Neuron (in vitro differentiated cells): Measurements from ENCODE around the gene ALAS2.
"Not testable (repeated sequence)": the region's sequence is repeated elsewhere in the genome, so short reads cannot be mapped to it uniquely, and the experiment has no call there.

Source experiments
- H2AFZ ChIP-seq: one replicate; pipeline ENCODE4 v1.6.1; 2013; ENCODE audit warnings: low read depth, mild to moderate bottlenecking, inconsistent platforms, low read length, moderate library complexity
- H3K27me3 ChIP-seq: one replicate; pipeline ENCODE4 v1.6.1; 2013; ENCODE audit warnings: low read length; ENCODE audit not compliant: insufficient read depth
- H3K36me3 ChIP-seq: one replicate; pipeline ENCODE4 v1.6.1; 2013; ENCODE audit warnings: low read length; ENCODE audit not compliant: insufficient read depth
- H3K4me1 ChIP-seq: one replicate; pipeline ENCODE4 v1.6.1; 2013; ENCODE audit warnings: low read length; ENCODE audit not compliant: insufficient read depth
- H3K4me3 ChIP-seq: 2 replicates; pipeline ENCODE4 v1.5.1; 2013; ENCODE audit warnings: mild to moderate bottlenecking, low read length, moderate library complexity
- H3K9me3 ChIP-seq: one replicate; pipeline ENCODE4 v1.6.1; 2013; ENCODE audit warnings: low read length

Gene ALAS2, protein sequence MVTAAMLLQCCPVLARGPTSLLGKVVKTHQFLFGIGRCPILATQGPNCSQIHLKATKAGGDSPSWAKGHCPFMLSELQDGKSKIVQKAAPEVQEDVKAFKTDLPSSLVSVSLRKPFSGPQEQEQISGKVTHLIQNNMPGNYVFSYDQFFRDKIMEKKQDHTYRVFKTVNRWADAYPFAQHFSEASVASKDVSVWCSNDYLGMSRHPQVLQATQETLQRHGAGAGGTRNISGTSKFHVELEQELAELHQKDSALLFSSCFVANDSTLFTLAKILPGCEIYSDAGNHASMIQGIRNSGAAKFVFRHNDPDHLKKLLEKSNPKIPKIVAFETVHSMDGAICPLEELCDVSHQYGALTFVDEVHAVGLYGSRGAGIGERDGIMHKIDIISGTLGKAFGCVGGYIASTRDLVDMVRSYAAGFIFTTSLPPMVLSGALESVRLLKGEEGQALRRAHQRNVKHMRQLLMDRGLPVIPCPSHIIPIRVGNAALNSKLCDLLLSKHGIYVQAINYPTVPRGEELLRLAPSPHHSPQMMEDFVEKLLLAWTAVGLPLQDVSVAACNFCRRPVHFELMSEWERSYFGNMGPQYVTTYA

GRCh38 chrX:55030271-55031205 lies at the start of gene ALAS2:
Gene ALAS2 (minus strand): TSS chrX:55030977. CDS start chrX:55026000, 4,977 bp downstream.
- no peak within 1 kb of the TSS for H3K4me3 ChIP-seq
- no peaks in the 10 kb centered on the region for H3K4me1 ChIP-seq
- H2AFZ ChIP-seq, result no peak within 1 kb of the TSS
- no peaks in the 10 kb centered on the region for H3K9me3 ChIP-seq
- H3K27me3 ChIP-seq, result peaks cover 5% of the 10 kb centered on the region
- no peaks in the 10 kb centered on the region for H3K36me3 ChIP-seq

DNA sequence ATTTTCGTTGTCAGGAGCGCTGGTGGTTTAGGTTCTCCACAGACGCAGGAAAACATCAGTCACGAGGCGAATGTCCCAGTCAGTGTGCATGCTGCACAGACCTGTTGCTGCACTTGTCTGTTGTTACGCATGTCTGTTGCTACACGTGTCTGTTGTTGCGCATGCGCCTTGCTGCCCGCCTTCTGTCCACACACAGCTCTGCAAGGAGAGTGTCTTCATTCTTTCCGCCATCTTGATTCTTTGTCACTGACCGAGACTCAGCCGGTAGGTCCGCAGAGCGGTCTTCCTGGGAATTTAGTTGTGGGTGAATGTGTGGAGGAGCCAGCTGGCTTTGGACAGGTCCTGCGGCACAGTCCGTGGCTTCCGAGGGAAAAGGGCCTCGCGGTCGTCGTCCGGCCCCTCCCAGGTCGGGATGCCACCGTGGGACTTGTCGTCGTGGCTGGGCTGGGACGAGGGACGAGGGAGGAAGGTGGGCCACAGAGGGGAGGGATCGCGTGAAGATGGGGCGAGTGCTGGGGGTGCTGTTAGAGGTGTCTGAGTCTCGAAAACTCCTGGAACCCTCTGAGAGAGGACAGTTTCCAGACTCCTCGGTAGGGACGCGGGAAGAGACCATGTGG lies 44.2 kb upstream of the ALAS2 start, which contains the start of gene PAGE2B:
Gene PAGE2B (plus strand): TSS at position 180 of the 617 bp plus-strand sequence. CDS start 1,012 bp downstream, outside the sequence.
- Histone ChIP-seq H3K4me3 (no peak within 1 kb of the TSS), H3K9me3 (no peaks in the 10 kb centered on the region), H3K4me1 (no peaks in the 10 kb centered on the region), H3K36me3 (no peaks in the 10 kb centered on the region), H2AFZ (no peak within 1 kb of the TSS), H3K27me3 (no peaks in the 10 kb centered on the region)

DNA sequence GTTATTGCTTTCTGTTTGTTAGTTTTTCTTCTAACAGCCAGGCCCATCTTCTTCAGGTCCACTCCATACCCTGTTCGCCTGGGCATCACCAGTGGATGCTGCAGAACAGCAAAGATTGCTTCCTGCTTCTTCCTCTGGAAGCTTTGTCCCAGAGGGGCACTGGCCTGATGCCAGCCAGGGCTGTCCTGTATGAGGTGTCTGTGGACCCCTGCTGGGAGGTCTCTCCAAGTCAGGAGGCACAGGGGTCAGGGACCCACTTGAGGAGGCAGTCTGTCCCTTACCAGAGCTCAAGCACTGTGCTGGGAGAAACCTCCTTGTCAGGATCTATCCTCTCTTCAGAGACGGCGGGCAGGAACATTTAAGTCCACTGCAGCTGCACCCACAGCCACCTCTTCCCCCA lies 41.5 kb upstream of the ALAS2 start:
- Histone ChIP-seq H3K27me3 (no peaks in the 10 kb centered on the region), H3K36me3 (no peaks in the 10 kb centered on the region), H3K9me3 (no peaks in the 10 kb centered on the region), H2AFZ (no peak overlapping the region), H3K4me1 (no peaks in the 10 kb centered on the region), H3K4me3 (no peak overlapping the region)

- H3K36me3 ChIP-seq, H3K4me3 ChIP-seq, H2AFZ ChIP-seq, H3K9me3 ChIP-seq, H3K27me3 ChIP-seq, H3K4me1 ChIP-seq: not testable (repeated sequence)
Measured at GRCh38 chrX:55067180-55067579, 36.4 kb upstream of the ALAS2 start.

- Histone ChIP-seq H3K36me3 (no peaks in the 10 kb centered on the region), H3K27me3 (peaks cover 2% of the 10 kb centered on the region), H3K9me3 (no peaks in the 10 kb centered on the region), H3K4me1 (peaks cover 6% of the 10 kb centered on the region), H3K4me3 (peak overlapping the region; percentile 24), H2AFZ (peak overlapping the region; percentile 2)
Measured at GRCh38 chrX:55057675-55058249, 27.0 kb upstream of the ALAS2 start.

- peaks cover 6% of the 10 kb centered on the region for H3K4me1 ChIP-seq
- peaks cover 1% of the 10 kb centered on the region for H3K27me3 ChIP-seq
- peak overlapping the region; percentile 2 for H2AFZ ChIP-seq
- H3K4me3 ChIP-seq, result peak overlapping the region; percentile 24
- H3K9me3 ChIP-seq, result no peaks in the 10 kb centered on the region
- H3K36me3 ChIP-seq, result no peaks in the 10 kb centered on the region
Measured at GRCh38 chrX:55056820-55057674, 26.3 kb upstream of the ALAS2 start.

DNA sequence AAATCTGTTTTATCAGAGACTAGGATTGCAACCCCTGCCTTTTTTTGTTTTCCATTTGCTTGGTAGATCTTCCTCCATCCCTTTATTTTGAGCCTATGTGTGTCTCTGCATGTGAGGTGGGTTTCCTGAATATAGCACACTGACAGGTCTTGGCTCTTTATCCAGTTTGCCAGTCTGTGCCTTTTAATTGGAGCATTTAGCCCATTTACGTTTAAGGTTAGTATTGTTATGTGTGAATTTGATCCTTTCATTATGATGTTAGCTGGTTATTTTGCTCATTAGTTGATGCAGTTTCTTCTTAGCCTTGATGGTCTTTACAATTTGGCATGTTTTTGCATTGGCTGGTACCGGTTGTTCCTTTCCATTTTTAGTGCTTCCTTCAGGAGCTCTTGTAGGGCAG lies 19.8 kb upstream of the ALAS2 start:
- H3K27me3 ChIP-seq, H3K9me3 ChIP-seq, H3K4me3 ChIP-seq, H3K36me3 ChIP-seq, H3K4me1 ChIP-seq, H2AFZ ChIP-seq: not testable (repeated sequence)

DNA sequence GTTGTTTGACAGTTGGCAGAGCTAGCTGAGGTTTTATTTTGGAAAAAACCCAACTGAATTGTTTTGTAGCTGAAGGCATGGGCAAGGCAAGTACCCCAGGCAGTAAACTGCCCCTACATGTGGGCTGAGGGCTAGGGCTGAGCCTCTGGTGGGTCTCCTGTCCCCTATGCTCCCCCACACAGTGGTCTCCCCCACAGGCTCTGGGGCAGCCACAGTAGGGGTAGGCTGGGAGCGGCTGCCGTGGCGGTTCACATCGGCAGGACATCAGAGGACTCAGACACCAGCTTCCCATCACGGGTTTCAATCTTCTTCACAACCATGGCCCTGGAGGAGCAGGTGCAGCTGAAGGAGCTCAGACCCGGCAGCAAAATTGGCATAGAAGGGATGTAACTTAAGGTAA lies 10.7 kb upstream of the ALAS2 start:
- no peak overlapping the region for H3K4me3 ChIP-seq
- H3K4me1 ChIP-seq, result no peaks in the 10 kb centered on the region
- H3K36me3 ChIP-seq, result no peaks in the 10 kb centered on the region
- no peak overlapping the region for H2AFZ ChIP-seq
- no peaks in the 10 kb centered on the region for H3K9me3 ChIP-seq
- H3K27me3 ChIP-seq, result no peaks in the 10 kb centered on the region

GRCh38 chrX:55039471-55039870 lies 8.7 kb upstream of the ALAS2 start:
- Histone ChIP-seq H3K9me3 (no peaks in the 10 kb centered on the region), H2AFZ (no peak overlapping the region), H3K4me1 (no peaks in the 10 kb centered on the region), H3K4me3 (no peak overlapping the region), H3K27me3 (no peaks in the 10 kb centered on the region), H3K36me3 (no peaks in the 10 kb centered on the region)

- Histone ChIP-seq H3K4me3 (no peak overlapping the region), H2AFZ (no peak overlapping the region), H3K4me1 (no peaks in the 10 kb centered on the region), H3K27me3 (peaks cover 5% of the 10 kb centered on the region), H3K36me3 (no peaks in the 10 kb centered on the region), H3K9me3 (no peaks in the 10 kb centered on the region)
Measured at GRCh38 chrX:55033429-55033828, 2.7 kb upstream of the ALAS2 start.

DNA sequence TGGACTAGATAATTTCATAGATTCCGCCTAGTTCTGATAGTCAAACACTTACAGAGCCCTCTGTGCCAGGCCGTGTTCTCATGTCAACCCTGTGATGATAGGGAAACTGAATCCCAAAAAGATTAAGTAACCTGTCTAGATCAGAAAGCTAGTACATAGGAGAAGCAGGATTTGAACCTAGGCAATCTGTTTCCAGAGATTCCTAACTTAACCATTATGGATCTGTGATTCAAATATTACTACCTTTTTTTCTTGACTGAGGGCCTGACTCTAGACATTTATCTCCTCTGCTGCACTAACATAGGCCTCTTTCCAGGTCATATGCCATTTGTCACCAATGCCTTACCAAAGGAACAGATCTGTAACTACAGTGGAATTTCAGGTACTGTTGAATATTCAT lies 1.5 kb downstream of the ALAS2 start:
- H2AFZ ChIP-seq, result no peak overlapping the region

DNA sequence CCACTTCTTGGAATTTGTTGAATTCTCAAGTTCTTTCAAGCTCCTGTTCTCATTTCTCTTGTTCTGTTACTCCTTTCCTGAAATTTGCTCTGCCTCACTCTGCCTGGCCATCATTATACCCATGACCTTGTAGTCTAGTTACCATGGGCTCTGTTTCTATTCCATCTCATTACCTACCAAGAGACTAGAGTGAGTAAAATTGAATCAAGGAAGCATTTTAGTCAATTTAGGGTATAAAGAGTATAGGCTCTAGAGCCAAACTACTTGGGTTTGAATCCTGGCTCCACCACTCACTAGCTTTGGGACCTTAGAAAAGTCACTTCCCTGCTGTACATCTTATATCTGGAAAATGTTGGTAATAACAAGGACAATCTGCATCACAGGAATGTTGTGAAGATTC lies 2.2 kb downstream of the ALAS2 start:
- Histone ChIP-seq H2AFZ (no peak overlapping the region), H3K36me3 (no peaks in the 10 kb centered on the region), H3K4me1 (no peaks in the 10 kb centered on the region), H3K27me3 (peaks cover 5% of the 10 kb centered on the region), H3K4me3 (no peak overlapping the region), H3K9me3 (no peaks in the 10 kb centered on the region)

More for the DNA sequence above, 1.5 kb downstream of the ALAS2 start:
- H3K9me3 ChIP-seq, result no peaks in the 10 kb centered on the region
- no peaks in the 10 kb centered on the region for H3K4me1 ChIP-seq
- no peak overlapping the region for H3K4me3 ChIP-seq
- peaks cover 5% of the 10 kb centered on the region for H3K27me3 ChIP-seq
- no peaks in the 10 kb centered on the region for H3K36me3 ChIP-seq
